H9 (cell line): ENCODE results near the gene PLXNA4. TPM values are rescaled to one million over a fixed set of nuclear protein-coding genes. Genes with fewer than 3 reads are reported as not detected.

Source experiments
- DNase-seq: peaks from one replicate; pipeline ENCODE4 v3.0.0-alpha.2; 2017
- H2AFZ ChIP-seq: one replicate; pipeline ENCODE4 v1.6.1; 2013; ENCODE audit warnings: mild to moderate bottlenecking, low read length, control low read depth, moderate library complexity
- H2AK5ac ChIP-seq: 2 replicates; pipeline ENCODE4 v1.6.1; 2013; ENCODE audit warnings: low read length, control low read depth, mixed read lengths; ENCODE audit not compliant: insufficient read length
- H2BK120ac ChIP-seq: one replicate; pipeline ENCODE4 v1.6.1; 2013; ENCODE audit warnings: low read depth, mild to moderate bottlenecking, low read length, control low read depth, inconsistent platforms; ENCODE audit not compliant: poor library complexity, severe bottlenecking
- H2BK12ac ChIP-seq: 2 replicates; pipeline ENCODE4 v1.6.1; 2013; ENCODE audit warnings: low read length, control low read depth, mixed read lengths, low read depth; ENCODE audit not compliant: insufficient read length
- H2BK15ac ChIP-seq: 2 replicates; pipeline ENCODE4 v1.6.1; 2013; ENCODE audit warnings: low read depth, low read length, control low read depth
- H2BK20ac ChIP-seq: one replicate; pipeline ENCODE4 v1.6.1; 2013; ENCODE audit warnings: low read depth, mild to moderate bottlenecking, low read length, control low read depth, inconsistent platforms; ENCODE audit not compliant: poor library complexity, severe bottlenecking
- H2BK5ac ChIP-seq: 2 replicates; pipeline ENCODE4 v1.6.1; 2013; ENCODE audit warnings: low read length, control low read depth, mixed read lengths; ENCODE audit not compliant: insufficient read length
- H3K14ac ChIP-seq: 2 replicates; pipeline ENCODE4 v1.6.1; 2013; ENCODE audit warnings: low read length, control low read depth; ENCODE audit not compliant: insufficient read depth
- H3K18ac ChIP-seq: 2 replicates; pipeline ENCODE4 v1.6.1; 2013; ENCODE audit warnings: low read depth, mild to moderate bottlenecking, mixed read lengths, low read length, control low read depth; ENCODE audit not compliant: insufficient read length
- H3K23ac ChIP-seq: 2 replicates; pipeline ENCODE4 v1.6.1; 2013; ENCODE audit warnings: low read length, control low read depth, mixed read lengths, low read depth; ENCODE audit not compliant: insufficient read length
- H3K23me2 ChIP-seq: 2 replicates; pipeline ENCODE4 v1.6.1; 2013; ENCODE audit warnings: low read depth, mild to moderate bottlenecking, mixed read lengths, low read length, control low read depth; ENCODE audit not compliant: insufficient read length, poor library complexity, severe bottlenecking
- H3K27ac ChIP-seq: 2 replicates; pipeline ENCODE4 v1.5.1; 2013; ENCODE audit warnings: low read length, control low read depth, mixed read lengths, low read depth; ENCODE audit not compliant: insufficient read length
- H3K27me3 ChIP-seq: 2 replicates; pipeline ENCODE4 v1.6.1; 2013; ENCODE audit warnings: low read length, control low read depth, inconsistent platforms; ENCODE audit not compliant: insufficient read depth
- H3K4ac ChIP-seq: 2 replicates; pipeline ENCODE4 v1.6.1; 2013; ENCODE audit warnings: low read depth, mild to moderate bottlenecking, control low read depth, inconsistent platforms, low read length, moderate library complexity
- H3K4me1 ChIP-seq: 2 replicates; pipeline ENCODE4 v1.6.1; 2013; ENCODE audit warnings: low read length, control low read depth, inconsistent platforms; ENCODE audit not compliant: insufficient read depth
- H3K4me2 ChIP-seq: 2 replicates; pipeline ENCODE4 v1.6.1; 2013; ENCODE audit warnings: low read length, control low read depth, mixed read lengths; ENCODE audit not compliant: insufficient read length, insufficient read depth
- H3K56ac ChIP-seq: 2 replicates; pipeline ENCODE4 v1.6.1; 2013; ENCODE audit warnings: low read depth, mild to moderate bottlenecking, mixed read lengths, low read length, control low read depth; ENCODE audit not compliant: insufficient read length
- H3K79me1 ChIP-seq: 2 replicates; pipeline ENCODE4 v1.6.1; 2013; ENCODE audit warnings: low read depth, mild to moderate bottlenecking, moderate library complexity, low read length, control low read depth, inconsistent platforms; ENCODE audit not compliant: insufficient read depth, poor library complexity, severe bottlenecking
- H3K79me2 ChIP-seq: 2 replicates; pipeline ENCODE4 v1.6.1; 2013; ENCODE audit warnings: low read length, control low read depth, inconsistent platforms; ENCODE audit not compliant: insufficient read depth
- H3K9ac ChIP-seq: 2 replicates; pipeline ENCODE4 v1.6.1; 2013; ENCODE audit warnings: low read length, control low read depth, mixed read lengths; ENCODE audit not compliant: insufficient read length; ENCODE audit errors: extremely low read depth
- H3K9me3 ChIP-seq: one replicate; pipeline ENCODE4 v1.6.1; 2013; ENCODE audit warnings: low read depth, low read length, inconsistent platforms; ENCODE audit not compliant: control insufficient read depth
- H3T11ph ChIP-seq: one replicate; pipeline ENCODE4 v1.6.1; 2013; ENCODE audit warnings: mild to moderate bottlenecking, low read length, control low read depth, inconsistent platforms
- H4K20me1 ChIP-seq: one replicate; pipeline ENCODE4 v1.6.1; 2013; ENCODE audit not compliant: control insufficient read depth, insufficient read length, insufficient read depth
- H4K5ac ChIP-seq: 2 replicates; pipeline ENCODE4 v1.6.1; 2013; ENCODE audit warnings: low read depth, mild to moderate bottlenecking, mixed read lengths, low read length, control low read depth; ENCODE audit not compliant: insufficient read length
- H4K8ac ChIP-seq: replicated peaks from 2 replicates; pipeline ENCODE4 v1.6.1; 2013; ENCODE audit warnings: low read length, control low read depth, mixed read lengths, low read depth; ENCODE audit not compliant: insufficient read length
- H4K91ac ChIP-seq: 2 replicates; pipeline ENCODE4 v1.6.1; 2013; ENCODE audit warnings: low read depth, mild to moderate bottlenecking, moderate library complexity, mixed read lengths, low read length, control low read depth; ENCODE audit not compliant: insufficient read length
- H3K27ac Mint-ChIP-seq, 3 experiments: 2 replicates in 2 of 3; 3 replicates in 1 of 3; pipeline ENCODE4 v1.8.0; 2020 to 2021; ENCODE audit warnings: mixed read lengths in 3 of 3, mild to moderate bottlenecking in 1 of 3, moderate library complexity in 1 of 3
- H3K27me3 Mint-ChIP-seq: 2 replicates; pipeline ENCODE4 v1.8.0; 2021; ENCODE audit warnings: low read depth, mild to moderate bottlenecking, moderate library complexity, mixed read lengths
- H3K36me3 Mint-ChIP-seq, 3 experiments: 2 replicates in 2 of 3; 3 replicates in 1 of 3; pipeline ENCODE4 v1.8.0; 2020 to 2021; ENCODE audit warnings: low read depth in 3 of 3, mixed read lengths in 3 of 3; ENCODE audit not compliant: insufficient read depth in 1 of 3
- H3K4me1 Mint-ChIP-seq, 2 experiments: 2 replicates each; pipeline ENCODE4 v1.8.0; 2020; ENCODE audit warnings: mixed read lengths in 2 of 2
- H3K4me3 Mint-ChIP-seq, 2 experiments: 2 replicates in 1 of 2; 3 replicates in 1 of 2; pipeline ENCODE4 v1.8.0; 2020 to 2021; ENCODE audit warnings: mild to moderate bottlenecking in 2 of 2, mixed read lengths in 2 of 2, moderate library complexity in 1 of 2
- H3K9me3 Mint-ChIP-seq, 2 experiments: 2 replicates in 1 of 2; 3 replicates in 1 of 2; pipeline ENCODE4 v1.8.0; 2020; ENCODE audit warnings: mild to moderate bottlenecking in 2 of 2, mixed read lengths in 2 of 2, moderate library complexity in 1 of 2
- CTCF ChIP-seq: fragments of 200-600 bp; sonication (generic); conservative IDR thresholded peaks from 3 replicates; pipeline ENCODE4 v1.8.0; 2021; ENCODE audit warnings: antibody characterized with exemption, mild to moderate bottlenecking
- total RNA-seq: library from RNA; stranded (reverse); gene quantifications from 2 replicates; pipeline ENCODE4 v1.2.1, GENCODE V29; 2021

PLXNA4 gene
- total RNA-seq, 1 experiment from 2014 or later, result 0.35 TPM

GRCh38 chr7:132234711-132235110 is 341.6 kb downstream of the PLXNA4 start:
- H2BK15ac ChIP-seq, result no peak overlapping the region
- no peak overlapping the region for H4K8ac ChIP-seq
- no peak overlapping the region for H3T11ph ChIP-seq
- no peaks in the 10 kb centered on the region for H3K79me2 ChIP-seq
- no peaks in the 10 kb centered on the region for H3K23me2 ChIP-seq
- H3K27me3 ChIP-seq, result no peaks in the 10 kb centered on the region; the same call in 1 of the 2 replicates
- H3K79me1 ChIP-seq, result no peaks in the 10 kb centered on the region
- 0 out of 2 replicates have a peak overlapping the region, but pooled peaks have one; percentile 77 for H3K14ac ChIP-seq
- Mint-ChIP-seq H3K36me3 (no peaks in the 10 kb centered on the region), H3K4me1 (peaks cover 36 to 42% of the 10 kb centered on the region in 2 experiments), H3K4me3 (no peak overlapping the region), H3K27me3 (peaks cover 11% of the 10 kb centered on the region), H3K9me3 (no peaks in the 10 kb centered on the region; a peak in 2 of 5 replicates), H3K27ac (no peak overlapping the region)
- H4K20me1 ChIP-seq, result no peaks in the 10 kb centered on the region
- no peak overlapping the region for H3K9ac ChIP-seq
- H2BK5ac ChIP-seq, result no peak overlapping the region
- H2BK12ac ChIP-seq, result no peak overlapping the region
- no peak overlapping the region for H3K4me2 ChIP-seq
- no peak for TF ChIP-seq CTCF
- no peak overlapping the region for H3K56ac ChIP-seq
- no peak overlapping the region for H2BK120ac ChIP-seq
- H3K4ac ChIP-seq, result no peak overlapping the region
- H2BK20ac ChIP-seq, result no peak overlapping the region
- no peak overlapping the region for H3K23ac ChIP-seq
- H2AK5ac ChIP-seq, result no peak overlapping the region
- H4K5ac ChIP-seq, result no peak overlapping the region
- H3K9me3 ChIP-seq, result no peaks in the 10 kb centered on the region
- no peak for DNase-seq
- no peak overlapping the region for H3K18ac ChIP-seq
- no peak overlapping the region for H2AFZ ChIP-seq
- no peak overlapping the region for H4K91ac ChIP-seq
- peaks cover 6% of the 10 kb centered on the region; the same call in 1 of the 2 replicates for H3K4me1 ChIP-seq
- no peak overlapping the region for H3K27ac ChIP-seq
